A549 (cell line): ENCODE data around the gene CLIC5.

ENCODE experiments used
- CEBPB ChIP-seq, 2 experiments: fragments of >200 bp in 1 of 2; sonication (Bioruptor Twin) in 1 of 2; formaldehyde crosslinking in 1 of 2; IDR thresholded peaks; 2 replicates each; pipeline ENCODE4 v1.6.1; 2012 to 2016
- CTCF ChIP-seq: fragments of >200 bp; sonication (Bioruptor Twin); formaldehyde crosslinking; IDR thresholded peaks from 3 replicates; pipeline ENCODE4 v1.5.1; 2016
- GATA3 ChIP-seq: IDR thresholded peaks from 2 replicates; pipeline ENCODE4 v1.6.1; 2012; ENCODE audit warnings: borderline replicate concordance
- POLR2A ChIP-seq: IDR thresholded peaks from 2 replicates; pipeline ENCODE4 v1.6.1; 2012; ENCODE audit warnings: mild to moderate bottlenecking, low read length
- RCOR1 ChIP-seq: fragments of 150-350 bp; IDR thresholded peaks from 2 replicates; pipeline ENCODE4 v1.6.1; 2014; ENCODE audit warnings: antibody characterized with exemption, low read length, low read depth
- USF2 ChIP-seq: fragments of 450-650 bp; IDR thresholded peaks from 2 replicates; pipeline ENCODE4 v1.6.1; 2014; ENCODE audit warnings: antibody characterized with exemption
- ZC3H11A ChIP-seq: fragments of 450-650 bp; IDR thresholded peaks from 2 replicates; pipeline ENCODE4 v1.6.1; 2014; ENCODE audit warnings: antibody characterized with exemption, mild to moderate bottlenecking
- ZFP36 ChIP-seq: fragments of 450-650 bp; IDR thresholded peaks from 2 replicates; pipeline ENCODE4 v1.6.1; 2014; ENCODE audit warnings: borderline replicate concordance; ENCODE audit not compliant: partially characterized antibody

- TF ChIP-seq CEBPB (IDR thresholded peaks at IDR 0.05) (no peak), POLR2A (no peak), CTCF (no peak), ZC3H11A (no peak), GATA3 (no peak), USF2 (no peak), ZFP36 (no peak), RCOR1 (no peak)
These were observed 135.5 kb downstream of the CLIC5 start for GRCh38 chr6:45880159-45880558.
